ENCODE data around the gene EEF1AKMT3.
A peak's percentile ranks its signal among the peaks of the same experiment; 100 is the strongest.

The EEF1AKMT3 gene

GRCh38 chr12:57754411-57755193 lies 17.8 kb upstream of the EEF1AKMT3 start, which contains the start of gene MARCHF9:
Gene MARCHF9 (plus strand): TSS chr12:57755103. CDS start chr12:57755529, 426 bp downstream.
- no peak for TF ChIP-seq ZFX (IDR thresholded peaks at IDR 0.05)
- TF ChIP-seq CTCF (conservative IDR thresholded peaks at IDR 0.05) = no peak
- H3K27ac ChIP-seq = peak within 1 kb of the TSS; percentile 34; the same call in 1 of the 2 replicates

GRCh38 chr12:57755194-57755453 lies 17.3 kb upstream of the EEF1AKMT3 start:
- no peak for TF ChIP-seq ZFX (IDR thresholded peaks at IDR 0.05)
- TF ChIP-seq CTCF (conservative IDR thresholded peaks at IDR 0.05) = no peak
- H3K27ac ChIP-seq = peak overlapping the region; percentile 34; the same call in 1 of the 2 replicates

GRCh38 chr12:57755454-57756372 lies 16.7 kb upstream of the EEF1AKMT3 start:
- TF ChIP-seq ZFX (IDR thresholded peaks at IDR 0.05) (peak; percentile 29; the same call in 1 of the 2 replicates), CTCF (conservative IDR thresholded peaks at IDR 0.05) (no peak)
- peak overlapping the region; percentile 34; the same call in 1 of the 2 replicates for H3K27ac ChIP-seq

GRCh38 chr12:57756406-57757341 lies 15.7 kb upstream of the EEF1AKMT3 start:
- no peak overlapping the region for H3K27ac ChIP-seq
- TF ChIP-seq CTCF (conservative IDR thresholded peaks at IDR 0.05) (peak; percentile 61), ZFX (IDR thresholded peaks at IDR 0.05) (no peak)

- H3K27ac ChIP-seq = no peak overlapping the region
- TF ChIP-seq ZFX (IDR thresholded peaks at IDR 0.05) (no peak), CTCF (conservative IDR thresholded peaks at IDR 0.05) (no peak)
These were observed 14.6 kb upstream of the EEF1AKMT3 start for GRCh38 chr12:57757771-57758170.

GRCh38 chr12:57758552-57759359 lies 13.7 kb upstream of the EEF1AKMT3 start:
- no peak for TF ChIP-seq ZFX (IDR thresholded peaks at IDR 0.05)
- H3K27ac ChIP-seq = no peak overlapping the region
